ENCODE data around the gene YTHDC1. TPM values are rescaled to one million over a fixed set of nuclear protein-coding genes. Genes with fewer than 3 reads are reported as not detected.
"Not testable (repeated sequence)": the region's sequence is repeated elsewhere in the genome, so short reads cannot be mapped to it uniquely, and the experiment has no call there.

The YTHDC1 gene
- total RNA-seq, 2 donors from 2014 or later = 170 to 184 TPM

DNA sequence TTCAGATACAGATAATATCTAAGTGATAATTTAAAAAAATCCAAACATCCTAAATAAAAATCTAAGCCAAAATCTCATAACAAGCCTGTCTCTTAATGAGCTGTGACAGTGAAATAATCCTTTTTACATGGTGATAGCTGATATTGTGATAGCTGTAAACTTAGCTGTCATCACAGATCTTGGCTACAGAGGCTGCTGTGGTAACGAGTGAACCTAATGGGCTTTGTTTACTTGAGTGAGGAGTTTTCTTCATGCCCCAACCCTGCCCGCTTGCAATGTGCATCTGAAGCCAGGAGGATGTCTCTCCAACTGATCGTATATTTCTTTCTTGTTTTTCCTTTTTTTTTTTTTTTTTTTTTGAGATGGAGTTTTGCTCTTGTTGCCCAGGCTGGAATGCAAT, 41.5 kb upstream of the YTHDC1 start:
- H3K27ac Mint-ChIP-seq = no peak overlapping the region

DNA sequence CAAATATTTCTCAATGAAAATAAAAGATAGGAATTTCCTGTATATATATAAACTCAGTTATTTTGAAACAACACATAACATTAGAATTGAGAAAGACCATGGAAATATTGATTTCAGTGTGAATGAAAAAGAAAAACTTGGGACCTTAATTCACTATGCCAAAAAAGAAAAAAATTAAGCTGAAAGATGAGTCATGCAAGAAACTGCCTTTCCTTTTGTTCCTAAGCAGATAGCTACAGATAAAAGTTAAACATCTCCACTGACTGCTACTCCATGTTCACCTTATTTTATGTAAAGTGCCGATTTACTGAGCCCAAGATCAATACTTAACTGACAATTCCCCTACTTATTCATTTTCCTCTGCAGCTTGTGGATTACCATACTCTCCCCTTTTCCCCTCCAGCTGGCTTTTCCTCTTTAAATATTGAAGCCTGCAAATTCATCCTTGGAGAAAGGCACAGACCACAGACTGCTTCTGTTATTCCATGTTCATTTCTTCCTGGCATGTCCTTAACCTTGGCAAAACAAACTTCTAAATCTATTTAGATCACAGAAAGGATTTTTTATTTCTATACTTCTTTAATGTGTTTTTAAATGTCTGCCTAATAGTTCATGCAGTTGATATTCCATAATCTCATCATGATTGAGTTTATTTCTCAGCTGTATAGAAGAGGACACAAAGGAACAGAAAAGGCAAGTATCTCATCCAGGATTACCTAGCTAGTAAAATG, 40.5 kb upstream of the YTHDC1 start:
- Mint-ChIP-seq H3K4me1 (peaks cover 36% of the 10 kb centered on the region), H3K27me3 (ENCODE audit: insufficient read depth) (no peaks in the 10 kb centered on the region), H3K36me3 (ENCODE audit: low read depth) (no peaks in the 10 kb centered on the region), H3K4me3 (no peak overlapping the region), H3K9me3 (no peaks in the 10 kb centered on the region), H3K27ac (peak overlapping the region; percentile 50)
- 55 to 56% methylated on average over 1 of the region's 1 CpG for WGBS, 2 experiments (ENCODE audit: insufficient coverage in 1 of 2, insufficient read length in 1 of 2)
- TF ChIP-seq, protein P1, sequence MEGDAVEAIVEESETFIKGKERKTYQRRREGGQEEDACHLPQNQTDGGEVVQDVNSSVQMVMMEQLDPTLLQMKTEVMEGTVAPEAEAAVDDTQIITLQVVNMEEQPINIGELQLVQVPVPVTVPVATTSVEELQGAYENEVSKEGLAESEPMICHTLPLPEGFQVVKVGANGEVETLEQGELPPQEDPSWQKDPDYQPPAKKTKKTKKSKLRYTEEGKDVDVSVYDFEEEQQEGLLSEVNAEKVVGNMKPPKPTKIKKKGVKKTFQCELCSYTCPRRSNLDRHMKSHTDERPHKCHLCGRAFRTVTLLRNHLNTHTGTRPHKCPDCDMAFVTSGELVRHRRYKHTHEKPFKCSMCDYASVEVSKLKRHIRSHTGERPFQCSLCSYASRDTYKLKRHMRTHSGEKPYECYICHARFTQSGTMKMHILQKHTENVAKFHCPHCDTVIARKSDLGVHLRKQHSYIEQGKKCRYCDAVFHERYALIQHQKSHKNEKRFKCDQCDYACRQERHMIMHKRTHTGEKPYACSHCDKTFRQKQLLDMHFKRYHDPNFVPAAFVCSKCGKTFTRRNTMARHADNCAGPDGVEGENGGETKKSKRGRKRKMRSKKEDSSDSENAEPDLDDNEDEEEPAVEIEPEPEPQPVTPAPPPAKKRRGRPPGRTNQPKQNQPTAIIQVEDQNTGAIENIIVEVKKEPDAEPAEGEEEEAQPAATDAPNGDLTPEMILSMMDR (conservative IDR thresholded peaks at IDR 0.05) = no peak
- no peak overlapping the region for H3K27ac ChIP-seq (ENCODE audit: low read depth, low read length)
- no peaks in the 10 kb centered on the region for H3K9me3 ChIP-seq (ENCODE audit: control insufficient read depth, low read length)
- H3K9ac ChIP-seq (ENCODE audit: extremely low read depth, low read length, poor library complexity, severe bottlenecking) = no peak overlapping the region
- H3K4me3 ChIP-seq (ENCODE audit: low read length) = no peak overlapping the region
- H3K36me3 ChIP-seq (ENCODE audit: control insufficient read depth, insufficient read depth, low read length) = no peaks in the 10 kb centered on the region
- DNase-seq = no peak
- peaks cover 10% of the 10 kb centered on the region for H3K4me1 ChIP-seq (ENCODE audit: control insufficient read depth, insufficient read depth, low read length)
- no peaks in the 10 kb centered on the region for H3K27me3 ChIP-seq (ENCODE audit: control insufficient read depth, insufficient read depth, low read length, poor library complexity, severe bottlenecking)

More for the DNA sequence above, 41.5 kb upstream of the YTHDC1 start:
- DNase-seq = no peak
- Mint-ChIP-seq H3K36me3 (ENCODE audit: low read depth) (no peaks in the 10 kb centered on the region), H3K4me1 (peaks cover 35% of the 10 kb centered on the region), H3K4me3 (no peak overlapping the region), H3K27me3 (ENCODE audit: insufficient read depth) (no peaks in the 10 kb centered on the region), H3K9me3 (no peaks in the 10 kb centered on the region)
- TF ChIP-seq, protein P1 (conservative IDR thresholded peaks at IDR 0.05) = no peak
- Histone ChIP-seq H3K9me3 (ENCODE audit: control insufficient read depth, low read length) (no peaks in the 10 kb centered on the region), H3K4me3 (ENCODE audit: low read length) (no peak overlapping the region), H3K27me3 (ENCODE audit: control insufficient read depth, insufficient read depth, low read length, poor library complexity, severe bottlenecking) (no peaks in the 10 kb centered on the region), H3K36me3 (ENCODE audit: control insufficient read depth, insufficient read depth, low read length) (no peaks in the 10 kb centered on the region), H3K4me1 (ENCODE audit: control insufficient read depth, insufficient read depth, low read length) (peaks cover 10% of the 10 kb centered on the region), H3K27ac (ENCODE audit: low read depth, low read length) (no peak overlapping the region), H3K9ac (ENCODE audit: extremely low read depth, low read length, poor library complexity, severe bottlenecking) (no peak overlapping the region)
- WGBS, 2 experiments (ENCODE audit: insufficient coverage in 1 of 2, insufficient read length in 1 of 2) = 40 to 44% methylated on average over 3 of the region's 3 CpGs

DNA sequence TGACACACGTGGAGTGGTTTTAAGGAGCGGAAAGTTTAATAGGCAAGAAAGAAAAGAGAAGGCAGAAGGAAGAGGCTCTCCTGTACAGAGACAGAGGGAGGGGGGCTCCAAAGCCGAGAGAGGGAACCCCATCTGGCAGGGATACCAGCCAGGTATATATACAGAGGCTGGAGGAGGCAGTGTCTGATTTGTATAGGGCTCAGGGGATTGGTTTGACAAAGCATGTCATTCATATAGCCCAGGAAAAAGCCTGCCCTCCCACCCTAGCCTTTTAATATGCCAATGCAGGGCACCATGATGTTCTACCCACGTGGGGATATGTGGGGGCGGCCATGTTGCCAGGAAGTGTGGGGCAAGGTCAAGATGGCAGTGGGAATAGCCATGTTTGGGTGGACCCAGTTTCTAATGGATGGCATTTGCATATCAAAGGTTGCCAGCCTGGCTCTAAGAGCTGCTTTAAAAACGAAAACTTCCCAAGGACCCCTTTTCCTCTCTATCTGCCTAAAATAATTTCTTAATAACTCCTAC, 39.6 kb upstream of the YTHDC1 start:
- H3K4me3 ChIP-seq (ENCODE audit: low read length); H3K9me3 ChIP-seq (ENCODE audit: control insufficient read depth, low read length); H3K27ac ChIP-seq (ENCODE audit: low read depth, low read length); H3K9ac ChIP-seq (ENCODE audit: extremely low read depth, low read length, poor library complexity, severe bottlenecking); H3K36me3 ChIP-seq (ENCODE audit: control insufficient read depth, insufficient read depth, low read length); H3K4me1 ChIP-seq (ENCODE audit: control insufficient read depth, insufficient read depth, low read length); H3K27me3 ChIP-seq (ENCODE audit: control insufficient read depth, insufficient read depth, low read length, poor library complexity, severe bottlenecking); H3K9me3 Mint-ChIP-seq; H3K36me3 Mint-ChIP-seq (ENCODE audit: low read depth); H3K4me3 Mint-ChIP-seq; H3K27me3 Mint-ChIP-seq (ENCODE audit: insufficient read depth): not testable (repeated sequence)
- peak; percentile 59 for DNase-seq
- peaks cover 35% of the 10 kb centered on the region for H3K4me1 Mint-ChIP-seq
- H3K27ac Mint-ChIP-seq = peak overlapping the region; percentile 48
- 64 to 66% methylated on average over 5 to 6 of the region's 6 CpGs for WGBS, 2 experiments (ENCODE audit: insufficient coverage in 1 of 2, insufficient read length in 1 of 2)

Measured in endodermal cell (in vitro differentiated cells).